Measurements from ENCODE around the gene TTC38.
"Not testable (repeated sequence)": the region's sequence is repeated elsewhere in the genome, so short reads cannot be mapped to it uniquely, and the experiment has no call there.

Gene TTC38

GRCh38 chr22:46296257-46297150 is 28.7 kb downstream of the TTC38 start, which contains the start of gene GTSE1:
Gene GTSE1, plus strand, starts transcription at chr22:46296870. Its CDS starts 531 bp downstream, at chr22:46297401.
- DNase-seq (ENCODE audit: low read depth), result peak; percentile 95

- DNase-seq (ENCODE audit: low read depth), result no peak
Observed at GRCh38 chr22:46297151-46297812, 29.5 kb downstream of the TTC38 start.

- DNase-seq (ENCODE audit: low read depth), result no peak
Observed at GRCh38 chr22:46299101-46299500, 31.3 kb downstream of the TTC38 start.

GRCh38 chr22:46300491-46300890 is 32.7 kb downstream of the TTC38 start:
- DNase-seq (ENCODE audit: low read depth), result no peak

GRCh38 chr22:46303347-46303965 is 35.6 kb downstream of the TTC38 start:
- no peak for DNase-seq (ENCODE audit: low read depth)

- no peak for DNase-seq (ENCODE audit: low read depth)
Observed at GRCh38 chr22:46308283-46308988, 40.6 kb downstream of the TTC38 start.

GRCh38 chr22:46309526-46310085 is 41.8 kb downstream of the TTC38 start:
- DNase-seq (ENCODE audit: low read depth), result no peak

- DNase-seq (ENCODE audit: low read depth), result no peak
Observed at GRCh38 chr22:46312056-46312455, 44.2 kb downstream of the TTC38 start.

- not testable (repeated sequence) for DNase-seq (ENCODE audit: low read depth)
Observed at GRCh38 chr22:46312848-46313247, 45.0 kb downstream of the TTC38 start.

- no peak for DNase-seq (ENCODE audit: low read depth)
Observed at GRCh38 chr22:46315976-46316375, 48.2 kb downstream of the TTC38 start.

- no peak for DNase-seq (ENCODE audit: low read depth)
Observed at GRCh38 chr22:46317646-46318045, 49.8 kb downstream of the TTC38 start.

GRCh38 chr22:46318576-46318975 is 50.8 kb downstream of the TTC38 start:
- no peak for DNase-seq (ENCODE audit: low read depth)

- no peak for DNase-seq (ENCODE audit: low read depth)
Observed at GRCh38 chr22:46319319-46319718, 51.5 kb downstream of the TTC38 start.

GRCh38 chr22:46320166-46320710 is 52.4 kb downstream of the TTC38 start:
- DNase-seq (ENCODE audit: low read depth), result no peak

- DNase-seq (ENCODE audit: low read depth), result no peak
Observed at GRCh38 chr22:46320716-46321386, 53.0 kb downstream of the TTC38 start.

GRCh38 chr22:46322711-46323110 is 54.9 kb downstream of the TTC38 start:
- DNase-seq (ENCODE audit: low read depth), result no peak

GRCh38 chr22:46323162-46323561 is 55.4 kb downstream of the TTC38 start:
- DNase-seq (ENCODE audit: low read depth), result no peak

GRCh38 chr22:46326066-46326680 is 58.4 kb downstream of the TTC38 start:
- DNase-seq (ENCODE audit: low read depth), result no peak

- no peak for DNase-seq (ENCODE audit: low read depth)
Observed at GRCh38 chr22:46327691-46328465, 60.1 kb downstream of the TTC38 start.

- no peak for DNase-seq (ENCODE audit: low read depth)
Observed at GRCh38 chr22:46328797-46329196, 61.0 kb downstream of the TTC38 start.
